Fibroblast of skin of left biceps (primary cell): ENCODE results near the gene ZNF384.

ENCODE experiments used
- DNase-seq, 2 experiments: peaks; one replicate each; pipeline ENCODE4 v3.0.0-alpha.2; 2013; ENCODE audit warnings: low read depth in 2 of 2

ZNF384 gene

DNA sequence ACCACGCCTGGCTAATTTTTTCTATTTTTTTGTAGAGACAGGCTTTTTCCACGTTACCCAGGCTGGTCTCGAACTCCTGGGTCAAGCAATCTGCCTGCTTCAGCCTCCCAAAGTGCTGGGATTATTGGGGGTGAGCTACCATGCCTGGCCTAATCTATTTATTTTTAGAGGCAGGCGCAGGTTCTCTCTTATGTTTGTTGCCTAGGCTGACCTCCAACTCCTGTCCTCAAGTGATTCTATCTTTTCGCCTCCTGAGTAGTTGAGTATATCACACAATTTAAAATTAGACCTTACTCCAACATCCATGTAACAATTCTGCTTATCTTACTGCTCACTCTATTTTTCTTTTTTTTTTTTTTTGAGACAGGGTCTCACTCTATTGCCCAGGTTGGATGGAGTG is 35.2 kb downstream of the ZNF384 start:
- DNase-seq: no peak

DNA sequence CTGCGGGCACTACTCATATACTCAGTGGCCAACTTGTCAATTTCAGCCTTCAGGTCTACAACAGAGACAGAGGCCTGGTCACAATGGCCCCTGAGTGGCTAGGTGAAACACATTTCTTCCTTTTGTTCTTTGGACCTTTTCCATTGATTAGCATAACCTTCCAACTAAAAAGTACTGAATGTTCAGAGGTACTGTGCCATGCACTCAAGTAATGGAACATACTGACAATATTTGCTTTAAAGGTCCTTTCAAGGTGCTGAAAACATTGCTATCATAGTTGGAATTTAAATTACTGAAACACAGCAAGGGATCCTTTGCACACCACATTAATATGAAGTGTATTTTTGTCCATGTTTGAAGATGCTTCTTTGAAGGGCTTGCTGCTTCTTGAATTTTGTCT is 35.8 kb downstream of the ZNF384 start:
- DNase-seq: no peak

DNA sequence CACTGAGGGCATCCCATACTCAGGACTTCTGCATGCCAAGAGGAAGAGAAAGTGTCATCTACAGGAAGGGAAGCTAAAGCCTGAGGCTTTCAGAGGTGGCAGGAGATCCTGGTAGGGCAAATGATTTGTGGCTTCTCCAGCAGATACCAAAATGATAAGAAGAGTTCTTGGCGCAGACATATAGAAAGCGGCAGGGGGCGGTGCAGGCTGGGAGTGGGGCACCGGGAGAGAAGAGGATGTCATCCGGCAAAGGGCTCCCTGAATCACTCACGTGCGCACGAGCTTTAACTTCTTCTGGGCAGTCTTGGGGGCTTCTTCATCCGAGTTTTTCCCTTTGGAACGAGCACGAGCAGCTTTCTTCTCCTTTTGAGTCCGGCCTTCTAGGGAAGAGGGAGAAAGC is 36.8 kb downstream of the ZNF384 start:
- no peak for DNase-seq

DNA sequence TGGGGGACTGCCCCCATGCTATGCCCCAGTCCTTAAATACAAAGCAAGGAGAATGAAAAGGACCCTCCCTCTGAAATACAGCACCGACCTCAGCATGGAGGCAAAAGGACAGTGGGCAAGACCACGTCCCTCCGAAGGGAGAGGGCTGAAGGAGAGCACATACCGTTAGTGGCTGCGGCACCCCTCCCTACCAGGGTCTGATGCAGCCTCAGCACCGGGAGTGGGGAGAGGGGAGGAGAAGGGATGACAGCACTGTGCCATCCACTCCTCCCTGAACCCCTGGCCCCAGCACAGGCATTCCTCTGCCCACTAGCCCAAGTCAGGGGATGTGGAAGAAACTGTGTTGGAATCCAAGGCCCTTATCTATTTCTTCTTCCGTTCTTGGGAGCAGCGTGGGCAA is 38.3 kb downstream of the ZNF384 start:
- DNase-seq: no peak

DNA sequence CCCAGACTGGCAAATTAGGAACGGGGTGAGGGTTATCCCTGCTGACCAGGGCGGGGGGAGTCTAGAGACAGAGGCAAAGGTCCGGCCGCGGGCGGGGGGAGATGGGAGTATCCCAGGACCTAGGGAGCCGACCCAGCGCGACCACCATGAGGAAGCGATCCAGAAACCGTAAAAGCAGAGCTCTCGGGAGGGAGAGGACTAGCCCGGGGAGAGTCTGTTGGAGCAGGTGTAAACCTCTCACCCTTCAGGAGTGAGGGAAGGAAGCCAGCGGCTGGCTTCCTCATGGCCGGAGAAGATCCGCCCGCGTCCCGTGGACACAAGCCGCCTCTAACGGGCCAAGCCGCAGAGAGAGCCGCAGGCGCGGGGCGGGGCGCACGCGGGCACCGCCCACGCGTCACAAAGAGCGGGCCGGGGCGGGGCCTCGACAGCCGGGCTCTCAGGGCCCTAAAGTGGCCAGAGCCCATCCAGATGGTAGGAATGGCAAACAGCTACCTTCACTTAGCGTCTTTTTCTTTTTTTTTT is 42.0 kb downstream of the ZNF384 start, which contains the start of gene ACRBP:
Gene ACRBP, minus strand, starts transcription at position 350 of the 522 bp plus-strand sequence. Its CDS starts 66 bp downstream, at position 284.
- no peak for DNase-seq

DNA sequence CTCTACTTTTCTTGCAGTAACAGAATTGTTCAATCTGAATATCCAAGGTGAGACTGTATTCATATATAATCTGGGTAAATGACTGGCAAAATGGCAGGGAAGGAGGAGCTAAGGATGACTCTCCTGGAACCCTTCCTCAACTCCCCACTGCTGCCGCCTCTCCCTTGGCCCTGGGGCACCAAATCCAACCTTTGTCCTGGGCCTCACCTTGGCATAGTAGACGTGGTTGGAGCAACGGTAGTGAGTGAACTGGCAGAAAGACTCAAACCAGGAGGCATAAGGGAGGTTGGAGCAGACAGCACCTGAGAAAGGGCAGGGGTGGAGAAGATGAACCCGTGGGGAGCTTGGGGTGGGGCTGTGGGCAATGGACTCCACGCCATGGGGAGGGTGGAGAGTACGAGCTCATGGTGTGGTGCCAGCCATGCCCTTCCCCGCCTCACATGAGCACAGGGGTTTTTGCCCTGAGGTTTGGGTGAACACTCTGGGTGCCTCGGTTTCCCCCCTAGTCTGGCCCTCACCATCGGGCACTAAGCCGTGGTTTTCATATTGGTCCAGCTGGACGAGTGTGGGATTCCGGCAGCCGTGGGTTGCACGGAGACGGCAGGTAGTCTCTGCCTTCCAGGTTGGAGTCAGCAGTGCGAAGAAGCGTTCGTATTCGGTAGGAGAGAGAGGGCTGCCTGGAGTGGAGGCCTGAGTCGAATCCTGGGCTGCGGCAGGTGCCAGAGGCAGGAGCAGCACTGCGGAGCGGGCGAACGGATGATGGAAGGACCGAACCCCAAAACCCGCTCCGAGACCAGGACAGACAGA is 42.7 kb downstream of the ZNF384 start:
- DNase-seq: no peak

DNA sequence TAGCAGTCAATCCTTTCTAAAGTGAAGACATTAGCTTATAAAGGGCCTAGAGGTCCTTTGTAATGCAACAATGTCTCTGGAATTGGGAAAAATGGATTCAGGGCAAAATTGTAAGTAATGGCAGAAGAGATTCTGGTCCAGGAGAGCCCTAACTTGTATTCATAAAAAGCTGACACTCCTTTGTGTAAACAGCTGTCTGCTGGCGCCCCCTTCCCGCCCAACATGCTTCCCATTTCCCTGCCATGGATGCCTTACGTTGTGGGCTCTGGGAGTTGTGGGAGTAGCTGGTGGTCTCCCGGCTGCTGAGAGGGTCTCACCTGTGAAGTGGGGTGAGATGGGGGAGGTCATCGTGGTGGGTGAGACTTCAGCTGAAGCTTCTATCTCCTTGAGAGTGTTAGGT is 44.3 kb downstream of the ZNF384 start:
- no peak for DNase-seq

DNA sequence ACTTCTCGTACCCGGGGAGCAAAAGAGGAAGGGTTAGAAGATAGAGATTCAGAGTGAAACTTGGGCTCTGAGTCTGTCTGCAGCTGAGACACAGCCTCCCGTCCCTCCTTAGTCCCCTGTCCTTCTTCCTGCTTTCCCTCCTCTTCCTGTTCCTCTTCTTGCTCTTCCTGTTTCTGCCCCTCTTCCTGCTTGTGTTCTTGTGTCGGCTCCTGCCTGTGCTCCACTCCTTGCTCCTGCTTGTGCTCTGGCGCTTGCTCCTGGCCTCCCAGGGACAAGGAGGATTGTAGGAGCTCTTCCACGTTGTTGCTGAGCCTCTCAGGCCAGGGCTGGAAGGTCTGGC is 44.9 kb downstream of the ZNF384 start:
- DNase-seq: no peak

DNA sequence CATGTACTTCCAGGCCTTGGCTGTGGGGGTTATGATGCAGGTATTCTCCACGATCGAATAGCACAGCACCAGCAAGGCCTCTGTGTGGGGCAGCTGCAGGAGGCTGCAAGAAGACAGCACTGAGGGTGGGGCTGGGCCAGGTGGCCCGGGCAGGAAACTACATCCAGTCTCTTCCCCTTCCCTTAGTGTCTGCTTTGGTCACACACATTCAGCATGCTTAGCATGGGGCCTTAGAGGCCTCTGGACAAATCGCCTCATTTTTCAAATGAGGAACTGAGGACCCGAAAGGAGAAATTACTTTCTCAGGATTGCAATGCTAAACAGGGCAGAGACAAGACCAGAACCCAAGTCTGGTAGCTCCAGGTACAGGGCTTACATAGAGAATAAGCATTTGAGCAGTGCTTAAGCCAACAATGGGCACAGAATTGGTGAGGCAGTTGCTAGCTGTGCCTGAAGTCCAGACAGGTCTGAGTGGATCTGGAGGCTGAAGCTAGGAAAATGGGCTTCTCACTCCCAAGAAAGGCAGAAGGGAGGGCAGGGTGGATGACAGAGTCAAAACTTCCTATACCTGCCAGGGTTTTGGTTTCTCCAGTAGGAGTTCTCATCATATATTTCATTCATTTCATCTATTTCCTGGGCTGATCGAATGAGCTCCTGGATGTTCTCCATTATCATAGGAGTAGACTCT is 45.5 kb downstream of the ZNF384 start:
- DNase-seq: no peak

DNA sequence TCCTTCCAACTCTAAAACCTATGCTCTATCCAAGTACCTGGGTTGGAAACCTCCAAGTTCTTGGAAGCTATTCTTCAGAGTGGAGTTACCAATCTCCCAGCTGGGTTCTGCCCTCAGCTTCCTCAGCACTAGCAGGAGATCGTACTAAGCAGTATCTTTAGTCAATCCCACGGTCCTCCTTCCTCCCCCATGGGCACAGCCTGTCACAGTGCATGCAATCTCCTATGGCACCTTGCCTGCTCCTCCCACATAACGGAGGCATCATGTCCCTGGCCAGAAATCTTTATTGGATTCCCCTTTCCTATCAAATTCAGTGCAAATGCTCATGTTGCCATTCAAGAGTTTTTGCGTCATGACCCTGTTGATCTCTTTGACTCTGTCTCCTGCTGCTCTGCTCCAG is 48.0 kb downstream of the ZNF384 start:
- no peak for DNase-seq

DNA sequence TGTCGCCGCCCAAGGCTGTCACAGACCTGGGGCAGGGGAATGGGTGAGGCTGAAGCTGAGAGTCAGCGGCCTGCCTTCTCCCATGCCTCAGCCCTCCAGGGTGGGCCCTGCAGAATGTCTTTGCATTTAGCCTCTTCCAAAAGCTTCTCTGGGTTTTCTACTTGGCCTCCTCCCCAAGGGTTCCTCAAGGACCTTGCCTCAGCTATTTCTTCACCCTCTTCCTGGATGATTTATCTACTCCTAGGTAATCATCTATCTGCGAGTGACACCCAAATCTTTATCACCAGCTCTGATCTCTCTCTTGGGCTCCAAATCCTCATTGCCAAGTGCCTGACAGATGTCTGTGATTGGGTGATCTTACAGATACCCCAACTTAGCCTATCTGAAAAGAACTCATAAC is 48.7 kb downstream of the ZNF384 start:
- no peak for DNase-seq

DNA sequence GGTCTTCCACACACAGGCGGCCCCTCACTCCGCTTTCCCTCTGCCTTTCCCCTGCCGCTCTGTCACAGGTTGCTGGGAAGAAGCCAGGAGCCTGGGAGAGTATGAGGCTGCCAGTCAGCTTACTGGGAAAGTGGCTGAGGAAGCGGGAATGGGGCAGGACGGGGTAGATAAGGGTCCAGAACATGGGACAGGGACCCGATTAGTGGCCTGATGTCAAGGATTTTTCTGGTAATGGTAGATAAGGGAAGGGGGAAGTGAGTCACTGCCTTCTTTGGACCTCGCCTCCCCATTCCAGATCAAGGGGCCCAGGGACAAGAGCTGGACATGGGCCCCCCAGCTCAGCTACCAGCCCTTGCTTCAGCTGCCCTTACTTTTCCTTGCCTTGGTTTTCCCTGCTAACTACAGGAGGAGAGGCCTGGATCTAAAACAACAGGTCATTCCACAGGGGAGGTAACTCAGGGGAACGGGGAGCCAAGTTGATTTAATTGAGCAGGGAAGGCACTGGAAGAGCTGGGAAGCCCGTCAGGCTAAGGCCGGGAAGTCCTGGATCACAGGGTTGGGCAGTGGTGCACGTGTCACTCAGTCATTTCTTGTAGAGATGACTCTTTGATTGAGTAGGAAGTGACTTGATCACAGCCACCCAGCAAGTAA is 49.9 kb downstream of the ZNF384 start:
- no peak for DNase-seq

DNA sequence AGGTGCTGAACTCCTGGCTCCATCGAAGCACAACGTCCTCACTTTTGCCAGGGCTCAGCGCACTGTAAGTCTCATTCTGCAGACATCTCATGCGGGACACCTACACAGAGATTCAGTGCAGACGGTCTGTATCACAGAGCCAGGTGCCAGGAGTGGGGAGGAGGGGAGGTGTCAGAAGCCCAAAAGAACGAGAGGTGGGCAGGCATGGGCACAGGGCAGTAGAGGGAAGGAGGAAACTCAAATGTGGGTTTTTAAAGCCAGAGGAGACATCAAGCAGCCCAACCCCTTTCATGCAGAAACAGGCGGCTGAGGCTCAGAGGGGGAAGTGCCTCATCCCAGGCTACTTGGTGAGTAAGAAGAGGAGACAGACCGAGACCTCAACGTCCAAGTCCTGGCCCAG is 50.9 kb downstream of the ZNF384 start:
- DNase-seq: no peak

DNA sequence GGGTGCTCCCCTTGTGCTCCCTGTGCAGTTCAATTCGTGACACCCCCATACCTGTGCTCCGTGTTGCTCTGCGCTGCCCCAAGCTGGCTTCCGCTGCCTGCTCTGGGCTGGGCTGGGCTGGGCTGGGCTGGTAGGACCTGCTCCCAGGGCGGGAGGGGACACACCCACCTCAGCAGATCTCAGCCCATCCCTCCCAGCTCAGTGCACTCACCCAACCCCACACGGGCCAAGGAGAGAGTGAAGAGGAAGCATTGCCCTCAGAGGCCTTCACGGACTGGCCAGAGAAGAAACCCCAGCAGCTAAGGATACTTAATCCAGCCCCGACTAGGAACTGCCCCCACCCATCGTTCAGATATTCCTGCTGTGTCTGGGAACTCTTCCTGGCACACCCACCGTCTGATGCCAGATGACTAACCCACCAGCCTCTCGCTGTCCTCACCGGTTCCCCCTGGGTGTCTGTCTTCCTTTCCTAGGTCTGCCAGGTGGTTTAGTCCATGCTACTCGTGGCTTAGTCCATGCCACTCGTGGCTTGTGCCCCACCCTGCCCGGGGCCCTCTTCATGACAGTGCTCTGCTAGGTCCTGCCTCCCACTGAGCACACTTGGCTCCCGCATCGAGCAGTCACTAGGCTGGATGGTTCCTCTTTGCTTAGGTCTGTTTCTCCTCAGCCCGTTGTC is 53.2 kb downstream of the ZNF384 start, which contains the start of gene LPAR5:
Gene LPAR5, minus strand, starts transcription at position 104 of the 676 bp plus-strand sequence. CDS start 14,711 bp downstream, outside the sequence.
- no peak for DNase-seq

DNA sequence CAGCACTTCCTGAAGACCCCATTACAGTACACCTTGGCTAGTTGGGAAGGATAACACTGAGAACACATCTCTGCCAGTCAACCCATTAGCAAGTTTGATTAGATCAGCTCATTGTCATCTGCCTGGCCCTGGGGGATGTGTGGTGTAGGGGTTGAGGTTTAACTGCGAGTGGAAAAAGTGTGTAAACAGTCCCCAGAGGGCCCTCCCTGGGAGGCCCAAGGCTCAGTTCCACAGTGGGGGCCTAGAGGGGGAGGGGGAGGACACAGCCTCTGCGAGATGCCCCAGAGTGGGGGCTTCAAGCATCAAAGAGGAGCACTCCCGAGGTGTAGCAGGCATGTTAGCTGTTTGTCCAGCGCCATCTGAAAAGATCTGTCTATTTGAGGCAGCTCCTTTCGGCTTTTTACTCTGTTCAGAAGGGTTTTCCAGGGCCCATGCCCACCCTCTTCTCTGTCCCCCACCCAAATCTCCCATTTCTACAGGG is 53.8 kb downstream of the ZNF384 start:
- no peak for DNase-seq

DNA sequence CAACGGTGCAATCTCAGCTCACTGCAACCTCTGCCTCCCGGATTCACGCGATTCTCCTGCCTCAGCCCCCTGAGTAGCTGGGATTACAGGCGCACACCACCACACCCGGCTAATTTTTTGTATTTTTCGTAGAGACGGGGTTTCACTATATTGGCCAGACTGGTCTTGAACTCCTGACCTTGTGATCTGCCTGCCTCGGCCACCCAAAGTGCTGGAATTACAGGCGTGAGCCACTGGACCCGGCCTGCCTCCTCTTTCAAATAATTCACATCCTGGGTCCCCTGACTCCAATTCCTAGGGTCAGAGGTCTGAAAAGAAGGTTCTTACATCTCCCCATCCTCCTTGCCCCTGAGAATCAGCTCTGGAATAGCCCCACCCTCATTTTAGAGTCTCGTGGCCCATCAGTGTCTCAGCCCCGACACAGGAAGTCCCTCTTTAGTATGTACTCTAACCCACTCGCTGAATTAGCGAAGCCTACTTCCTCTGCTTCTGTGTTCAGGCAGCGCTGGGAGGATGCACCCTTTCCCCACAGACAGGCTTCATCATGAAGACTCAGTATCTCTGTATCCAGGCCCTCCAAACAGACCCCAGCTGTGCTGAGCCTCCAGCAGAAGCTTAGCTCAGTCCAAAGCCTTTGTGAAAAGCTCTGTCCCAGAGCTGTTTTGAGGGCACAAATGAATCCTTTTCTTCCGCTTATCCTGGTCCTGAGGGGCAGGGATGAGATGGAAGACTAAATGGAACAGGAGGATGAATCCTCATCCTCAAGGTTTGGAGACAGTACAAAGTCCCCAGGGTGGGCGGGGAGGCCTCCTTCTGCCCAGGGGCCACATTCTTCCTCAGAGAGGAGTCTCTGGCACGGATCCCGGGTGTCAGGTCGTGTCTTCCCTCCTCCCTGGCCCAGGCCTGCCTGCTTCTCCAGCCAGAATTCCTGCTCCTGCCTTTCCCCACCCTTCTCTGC is 56.9 kb downstream of the ZNF384 start:
- DNase-seq: no peak

DNA sequence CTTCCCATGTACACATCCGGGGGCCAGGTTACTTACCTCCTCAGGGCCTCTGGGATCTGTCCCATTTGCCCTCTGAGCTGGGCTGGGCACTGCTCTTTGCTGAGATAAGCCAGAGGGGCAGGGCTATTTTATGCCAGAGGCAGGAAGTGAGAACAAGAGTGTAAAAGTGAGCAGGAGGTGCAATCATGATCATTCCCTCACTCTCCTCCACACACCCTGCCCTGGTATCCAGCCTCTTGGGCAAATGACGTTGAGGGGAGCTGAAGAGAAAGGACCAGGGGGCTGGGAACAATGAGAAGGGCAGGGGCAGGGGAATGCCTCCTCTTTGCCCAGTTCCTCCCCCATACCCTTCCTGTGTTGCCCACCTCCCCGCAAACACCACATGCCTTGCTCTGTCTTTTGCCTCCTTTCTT is 57.6 kb downstream of the ZNF384 start:
- DNase-seq: no peak

DNA sequence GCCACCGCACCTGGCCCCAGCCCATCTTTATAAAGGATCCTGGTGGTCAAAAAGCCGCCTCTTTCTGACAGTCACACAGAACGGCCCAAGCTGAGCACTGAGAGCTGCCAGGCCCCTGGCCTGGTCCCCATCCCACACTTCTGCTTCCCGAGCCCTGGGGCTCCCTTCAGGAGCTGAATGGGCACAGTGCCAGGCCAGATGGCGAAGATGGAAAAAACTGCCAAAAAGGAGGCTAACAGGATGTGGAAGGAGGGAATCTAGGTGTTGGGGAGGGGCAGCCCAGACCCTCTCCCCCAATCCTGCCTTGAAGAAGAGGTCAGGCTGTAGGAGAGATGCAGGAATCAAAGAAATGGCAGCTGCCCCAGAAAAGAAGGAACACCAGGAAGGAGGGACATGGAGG is 58.4 kb downstream of the ZNF384 start:
- DNase-seq: no peak

DNA sequence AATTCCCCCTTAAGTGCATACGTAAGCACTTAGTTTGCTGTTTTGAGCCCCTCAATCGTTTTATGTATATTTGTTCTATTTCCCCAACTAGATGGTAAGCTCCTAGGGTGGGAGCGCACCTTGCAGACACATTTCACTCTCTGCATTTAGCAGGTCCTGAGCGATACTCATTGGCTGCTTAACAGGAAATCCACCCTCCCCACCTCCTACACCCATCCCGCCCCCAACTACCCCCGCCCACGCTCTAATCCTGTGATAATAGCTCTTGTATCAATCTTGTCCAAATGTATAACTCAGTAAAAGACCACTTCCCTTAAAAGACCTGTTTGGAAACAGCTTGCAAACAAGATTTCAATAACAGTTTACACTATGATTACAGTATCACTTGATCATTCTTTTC is 61.6 kb downstream of the ZNF384 start:
- DNase-seq: no peak

DNA sequence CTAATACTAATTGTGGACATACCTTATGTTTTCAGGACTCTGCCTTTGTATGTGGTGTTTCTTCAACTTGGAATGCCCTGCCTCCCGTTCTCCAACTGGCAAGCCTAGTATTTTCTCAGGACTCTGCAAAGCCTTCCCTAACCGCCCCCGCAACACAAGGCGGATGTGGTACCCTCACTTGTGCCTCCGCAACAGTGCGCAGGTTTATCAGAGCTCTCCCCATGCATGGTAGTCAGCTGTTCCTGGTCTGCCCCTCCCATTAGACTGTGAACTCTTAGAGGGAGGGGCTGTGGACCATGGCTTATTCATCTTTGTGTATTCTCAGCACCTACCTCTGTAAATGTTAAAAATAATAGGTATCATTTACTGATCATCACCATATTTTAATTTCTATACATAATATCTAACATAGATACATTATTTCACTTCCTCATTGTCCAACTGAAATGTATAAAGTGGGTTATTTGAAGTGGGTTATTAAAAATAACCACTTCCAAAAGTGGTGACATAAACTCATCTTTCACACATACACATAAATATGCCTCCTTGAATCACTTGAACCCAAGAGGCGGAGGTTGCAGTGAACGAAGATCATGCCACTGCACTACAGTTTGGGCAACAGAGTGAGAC is 62.4 kb downstream of the ZNF384 start:
- DNase-seq: no peak
